Lower leg skin (tissue), 4 donors: ENCODE data around the gene ATP5ME. TPM values are rescaled to one million over a fixed set of nuclear protein-coding genes. Genes with fewer than 3 reads are reported as not detected.

Experiments used
- DNase-seq, 2 donors: peaks; one replicate each; pipeline ENCODE4 v3.0.0-alpha.2; 2019; ENCODE audit warnings: low spot score in 2 of 2
- H3K4me3 ChIP-seq: fragments of 200-600 bp; sonication (generic); 2 replicates; pipeline ENCODE4 v1.5.1; 2017; ENCODE audit warnings: mild to moderate bottlenecking, low read depth; ENCODE audit not compliant: poor library complexity, severe bottlenecking
- CTCF ChIP-seq, 3 donors: fragments of 450-650 bp; IDR thresholded peaks; one replicate each; pipeline ENCODE4 v1.5.1; 2016; ENCODE audit warnings: antibody characterized with exemption in 3 of 3, mild to moderate bottlenecking in 3 of 3, moderate library complexity in 2 of 3
- POLR2A ChIP-seq, 2 donors: fragments of 450-650 bp; IDR thresholded peaks; one replicate each; pipeline ENCODE4 v1.6.1; 2016 to 2017; ENCODE audit warnings: antibody characterized with exemption in 2 of 2, mild to moderate bottlenecking in 1 of 2, moderate library complexity in 1 of 2
- WGBS, 2 donors: methylation state at CpG; one replicate each; pipeline ENCODE4 v1.1.5; 2018; 5-methylcytosine and 5-hydroxymethylcytosine counted together
- intact Hi-C: fragments of 100-400 bp; cut with DNase I; formaldehyde crosslinking; loops from one replicate; pipeline ENCODE4 v1.15.0; 2023; ENCODE audit warnings: low total_unique reads
- total RNA-seq, 4 donors: library from RNA; depleted of rRNA; stranded (reverse); fragments of >200 nt; gene quantifications; one replicate each; pipeline ENCODE4 v1.1.0, GENCODE V29; 2016

The ATP5ME gene
- total RNA-seq, 4 donors from 2014 or later = 38.2 to 172 (median 140) TPM

DNA sequence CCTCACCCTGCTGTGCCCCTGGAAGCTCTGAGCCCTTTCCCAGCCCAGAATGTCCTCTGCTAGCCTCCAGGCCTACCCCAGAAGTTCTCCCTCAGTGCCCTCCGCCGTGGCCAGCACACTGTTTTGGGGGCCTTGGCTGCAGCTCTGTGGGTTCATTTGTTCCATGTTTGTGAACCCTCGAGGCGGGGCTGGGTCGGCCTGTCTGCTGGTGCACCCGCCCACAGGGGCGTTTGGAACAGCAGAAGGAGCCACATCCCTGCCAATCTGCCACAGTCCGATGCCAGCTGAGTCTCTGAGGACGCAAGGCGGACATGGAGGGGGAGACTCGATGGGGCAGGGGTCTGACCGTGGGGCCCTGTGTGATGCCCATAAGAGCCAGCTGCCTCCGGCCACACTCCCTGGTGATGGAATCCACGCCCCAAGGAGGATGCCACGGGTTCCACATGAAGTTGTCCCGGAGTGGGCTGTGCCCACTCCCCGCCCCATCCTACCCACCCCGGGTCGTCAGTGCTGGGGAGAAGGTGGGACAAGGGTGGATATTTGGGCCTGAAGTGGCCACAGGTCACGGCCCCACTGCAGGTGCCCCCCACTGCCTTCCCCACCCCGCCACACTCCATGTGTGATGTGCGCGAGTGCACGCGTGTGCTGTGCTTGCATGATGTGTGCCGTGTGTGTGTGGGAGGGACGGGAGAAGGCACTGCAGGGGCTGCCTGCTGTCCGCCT is 7.1 kb downstream of the ATP5ME start:
- 62 to 66% methylated on average over 20 to 27 of the region's 28 CpGs for whole genome bisulfite sequencing, 2 donors
- no peak for DNase-seq
- intact Hi-C loops = no loop called here

GRCh38 chr4:666436-666810 is 7.7 kb downstream of the ATP5ME start:
- no peak for DNase-seq
- WGBS, 2 donors = 76 to 85% methylated on average over 13 to 22 of the region's 22 CpGs
- TF ChIP-seq CTCF (IDR thresholded peaks at IDR 0.05) (no peak), POLR2A (IDR thresholded peaks at IDR 0.05) (no peak)
- intact Hi-C loops = no loop called here
- H3K4me3 ChIP-seq = no peak overlapping the region

More for the DNA sequence above, 7.1 kb downstream of the ATP5ME start:
- TF ChIP-seq CTCF (IDR thresholded peaks at IDR 0.05) (no peak), POLR2A (IDR thresholded peaks at IDR 0.05) (no peak)
- H3K4me3 ChIP-seq = no peak overlapping the region

DNA sequence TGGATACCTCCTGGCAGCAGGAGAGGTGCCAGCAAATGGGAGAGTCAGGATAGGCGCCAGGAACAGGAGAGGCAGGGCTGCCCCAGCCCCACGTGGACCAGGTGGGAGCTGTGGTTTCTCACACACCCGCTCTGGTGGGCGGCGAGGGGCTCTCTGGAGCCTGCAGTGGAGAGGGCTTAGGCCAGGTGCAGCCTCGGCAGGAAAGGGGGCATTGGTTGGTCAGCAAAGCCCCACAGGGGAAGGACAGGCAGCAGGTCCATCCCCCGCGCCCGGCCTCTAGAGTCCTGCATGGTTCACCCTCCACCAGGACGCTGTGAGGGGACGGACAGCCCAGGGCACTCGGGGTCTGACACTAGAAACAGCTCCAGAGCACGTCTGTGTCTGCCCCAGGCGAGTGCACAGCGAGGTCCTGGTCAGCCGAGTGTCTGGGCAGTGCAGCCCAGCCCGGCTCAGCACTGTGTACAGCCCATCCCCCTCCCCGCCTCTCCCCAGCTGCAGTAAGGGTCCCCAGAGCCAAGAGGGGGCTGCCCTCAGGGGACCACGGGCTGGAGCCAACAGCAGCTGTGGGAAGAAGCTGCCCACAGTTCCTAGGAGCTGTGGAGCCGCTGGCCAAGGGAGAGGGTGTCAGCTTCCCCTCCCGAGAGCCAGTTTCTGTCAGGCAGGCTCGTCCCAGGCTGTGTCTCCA is 8.2 kb downstream of the ATP5ME start:
- intact Hi-C loops = no loop called here
- DNase-seq = no peak
- H3K4me3 ChIP-seq = no peak overlapping the region
- TF ChIP-seq POLR2A (IDR thresholded peaks at IDR 0.05) (no peak), CTCF (IDR thresholded peaks at IDR 0.05) (no peak)
- WGBS, 2 donors = 66% methylated on average over 9 to 18 of the region's 22 CpGs

DNA sequence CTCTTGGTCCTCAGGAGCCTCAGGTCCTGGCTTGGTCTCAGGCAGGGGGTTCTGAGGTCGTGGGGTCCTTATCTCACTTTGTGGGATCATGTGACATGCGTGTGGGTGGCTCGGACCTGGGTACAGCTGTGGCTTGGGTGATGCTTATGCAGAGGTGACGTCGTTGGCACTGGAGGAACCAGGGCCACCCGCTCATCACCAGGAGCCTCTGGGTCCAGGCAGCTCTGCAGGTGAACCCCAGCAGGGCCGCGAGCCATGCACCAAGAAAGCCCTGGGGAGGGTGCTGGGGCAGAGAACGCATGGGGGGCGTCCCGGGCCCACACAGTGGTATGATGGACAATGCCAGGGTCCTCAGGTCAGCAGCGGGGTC is 8.7 kb downstream of the ATP5ME start:
- 90 to 92% methylated on average over 12 of the region's 12 CpGs for WGBS, 2 donors
- TF ChIP-seq POLR2A (IDR thresholded peaks at IDR 0.05) (no peak), CTCF (IDR thresholded peaks at IDR 0.05) (no peak)
- DNase-seq = no peak
- intact Hi-C loops = no loop called here
- no peak overlapping the region for H3K4me3 ChIP-seq

- WGBS, 2 donors = 93 to 96% methylated on average over 23 to 24 of the region's 24 CpGs
- TF ChIP-seq CTCF (IDR thresholded peaks at IDR 0.05) (no peak), POLR2A (IDR thresholded peaks at IDR 0.05) (no peak)
- intact Hi-C loops = no loop called here
- H3K4me3 ChIP-seq = no peak overlapping the region
- no peak for DNase-seq
These were observed 9.3 kb downstream of the ATP5ME start for GRCh38 chr4:664713-665231.
